Hepatocyte (in vitro differentiated cells): ENCODE results near the gene ZNF3.

Source experiments
- CTCF ChIP-seq: fragments of 200-600 bp; sonication (generic); IDR thresholded peaks from 2 replicates; pipeline ENCODE4 v1.5.1; 2016; ENCODE audit warnings: antibody characterized with exemption, mild to moderate bottlenecking; ENCODE audit not compliant: poor library complexity
- EZH2 ChIP-seq: fragments of 200-600 bp; sonication (generic); IDR thresholded peaks from 2 replicates; pipeline ENCODE4 v1.6.1; 2016; ENCODE audit warnings: antibody characterized with exemption, mild to moderate bottlenecking, borderline replicate concordance

DNA sequence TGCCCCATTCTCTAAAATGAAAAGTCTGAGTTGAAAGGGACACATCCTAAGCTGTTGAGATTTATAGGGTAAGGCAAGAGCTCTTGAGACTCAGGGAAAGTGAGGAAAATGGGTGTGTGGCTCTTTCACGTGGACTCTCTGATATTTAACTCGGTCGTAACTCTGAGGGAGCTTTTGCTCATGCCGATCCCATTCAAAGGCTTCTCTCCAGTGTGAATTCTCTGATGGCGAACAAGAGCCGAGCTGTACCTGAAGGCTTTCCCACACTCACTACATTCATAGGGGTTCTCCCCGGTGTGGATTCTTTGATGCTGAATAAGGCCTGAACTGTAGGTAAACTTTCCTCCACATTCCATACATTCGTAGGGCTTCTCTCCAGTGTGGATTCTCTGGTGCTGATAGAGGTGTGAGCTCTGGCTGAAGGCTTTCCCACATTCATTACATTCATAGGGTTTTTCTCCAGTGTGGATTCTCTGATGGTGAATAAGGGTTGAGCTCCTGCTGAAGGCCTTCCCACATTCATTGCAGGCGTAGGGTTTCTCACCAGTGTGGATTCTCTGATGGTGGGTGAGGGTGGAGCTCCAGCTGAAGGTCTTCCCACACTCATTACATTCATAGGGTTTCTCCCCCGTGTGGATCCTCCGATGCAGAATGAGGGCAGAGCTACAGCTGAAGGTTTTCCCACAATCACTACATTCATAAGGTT lies 10.4 kb downstream of the ZNF3 start:
- no peak for TF ChIP-seq CTCF
- no peak for TF ChIP-seq EZH2
